ENCODE results near the gene PRR30.
"Not testable (repeated sequence)": the region's sequence is repeated elsewhere in the genome, so short reads cannot be mapped to it uniquely, and the experiment has no call there.

PRR30 gene

DNA sequence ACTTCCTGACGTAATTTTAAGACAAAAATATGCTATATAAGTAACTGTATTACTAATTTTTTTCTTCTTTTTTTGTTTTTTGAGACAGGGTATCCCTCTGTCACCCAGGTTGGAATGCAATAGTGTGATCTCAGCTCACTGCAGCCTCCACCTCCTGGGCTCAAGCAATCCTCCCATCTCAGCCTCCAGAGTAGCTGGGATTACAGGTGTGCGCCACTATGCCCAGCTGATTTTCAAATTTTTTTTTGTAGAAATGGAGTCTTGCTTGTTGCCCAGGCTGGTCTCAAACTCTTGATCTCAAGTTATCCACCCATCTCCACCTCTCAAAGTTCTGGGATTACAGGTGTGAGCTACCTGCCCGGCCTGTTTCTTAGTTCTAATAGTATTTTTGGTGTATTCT is 39.3 kb upstream of the PRR30 start:
- H3K27ac ChIP-seq (ENCODE audit: insufficient read depth in 1 of 2, low read depth in 1 of 2, low read length in 2 of 2, poor library complexity in 1 of 2, severe bottlenecking in 2 of 2), result no peak overlapping the region
- peaks cover 0 to 5% (median 0%) of the 10 kb centered on the region in 5 experiments for H3K27me3 ChIP-seq (replicated peaks in 2 of 5; ENCODE audit: control insufficient read depth in 4 of 5, insufficient read depth in 5 of 5, low read length in 4 of 5)
- peaks cover 0 to under 1% (median 0%) of the 10 kb centered on the region in 4 experiments for H3K4me1 ChIP-seq (ENCODE audit: control extremely low read depth in 1 of 4, control insufficient read depth in 4 of 4, insufficient read depth in 4 of 4, low read length in 3 of 4)
- H3K36me3 ChIP-seq (ENCODE audit: control insufficient read depth in 4 of 4, insufficient read depth in 4 of 4, low read length in 3 of 4), result no peaks in the 10 kb centered on the region
- ChIA-PET POLR2A (no interaction called here), CTCF (interaction anchor here (0.9 to 1.0 kb wide), 2 partner anchors 19 to 82 kb away, joined by 3 read pairs; no protein-coding TSS in a partner anchor)
- H3K4me3 ChIP-seq (ENCODE audit: control insufficient read depth in 1 of 7, extremely low read depth in 1 of 7, insufficient read depth in 4 of 7, low read depth in 2 of 7, low read length in 6 of 7), result no peak overlapping the region
- no peaks in the 10 kb centered on the region for H3K9me3 ChIP-seq (ENCODE audit: control extremely low read depth in 1 of 5, control insufficient read depth in 4 of 5, insufficient read depth in 2 of 5, low read depth in 1 of 5, low read length in 4 of 5)
- DNase-seq, result no peak
- no CpG with 5 or more reads among the region's 3 CpGs for WGBS (ENCODE audit: insufficient coverage)

DNA sequence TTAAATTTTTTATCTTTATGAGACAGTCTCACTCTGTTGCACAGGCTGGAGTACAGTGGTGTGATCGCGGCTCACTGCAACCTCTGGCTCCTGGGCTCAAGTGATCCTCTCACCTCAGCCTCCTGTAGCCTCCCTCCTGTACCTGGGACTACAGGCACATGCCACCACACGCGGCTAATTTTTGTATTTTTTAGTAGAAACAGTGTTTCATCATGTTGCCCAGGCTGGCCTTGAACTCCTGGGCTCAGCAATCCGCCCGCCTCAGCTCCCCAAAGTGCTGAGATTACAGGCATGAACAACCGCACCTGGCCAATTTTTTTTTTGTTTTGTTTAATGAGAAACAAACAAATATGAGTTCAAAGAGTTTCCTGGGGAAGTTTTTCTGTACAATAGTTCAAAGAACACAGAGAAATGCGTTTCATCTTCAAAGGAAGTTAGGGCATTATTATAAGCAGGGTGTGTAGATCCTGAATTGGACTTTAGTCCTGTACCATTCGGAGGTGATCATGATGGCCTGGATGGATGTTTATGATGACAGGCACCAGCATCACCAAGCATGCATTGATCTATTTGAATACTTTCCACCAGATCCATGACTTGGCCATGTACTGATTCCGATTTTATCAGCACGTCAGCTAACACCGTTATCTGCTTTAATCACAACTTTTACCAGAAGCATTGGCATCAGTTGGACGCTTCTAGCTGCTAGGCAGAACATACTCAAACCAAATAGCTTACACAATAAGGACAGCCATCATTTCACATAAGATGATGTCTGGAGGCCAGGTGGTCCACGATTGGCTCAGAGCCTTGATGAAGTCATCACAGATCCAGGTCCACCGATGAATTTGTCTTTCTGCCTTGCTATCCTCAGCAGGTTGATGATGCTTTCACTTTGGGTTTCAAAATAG is 38.5 kb upstream of the PRR30 start:
- Histone ChIP-seq H3K4me1 (ENCODE audit: control extremely low read depth in 1 of 4, control insufficient read depth in 4 of 4, insufficient read depth in 4 of 4, low read length in 3 of 4) (no peaks in the 10 kb centered on the region), H3K4me3 (ENCODE audit: control insufficient read depth in 1 of 7, extremely low read depth in 1 of 7, insufficient read depth in 4 of 7, low read depth in 2 of 7, low read length in 6 of 7) (no peak overlapping the region), H3K9me3 (ENCODE audit: control extremely low read depth in 1 of 5, control insufficient read depth in 4 of 5, insufficient read depth in 2 of 5, low read depth in 1 of 5, low read length in 4 of 5) (no peaks in the 10 kb centered on the region), H3K27ac (ENCODE audit: insufficient read depth in 1 of 2, low read depth in 1 of 2, low read length in 2 of 2, poor library complexity in 1 of 2, severe bottlenecking in 2 of 2) (no peak overlapping the region), H3K27me3 (replicated peaks in 2 of 5; ENCODE audit: control insufficient read depth in 4 of 5, insufficient read depth in 5 of 5, low read length in 4 of 5) (peaks cover 0 to 9% (median 0%) of the 10 kb centered on the region in 5 experiments), H3K36me3 (ENCODE audit: control insufficient read depth in 4 of 4, insufficient read depth in 4 of 4, low read length in 3 of 4) (no peaks in the 10 kb centered on the region)
- no peak for DNase-seq
- WGBS (ENCODE audit: insufficient coverage), result 88% methylated on average over 11 of the region's 15 CpGs
- POLR2A ChIA-PET, result no interaction called here
- CTCF ChIA-PET, result interaction anchor here (0.6 to 1.2 kb wide), 4 partner anchors 15 to 82 kb away, joined by 3 to 4 read pairs (median 3); no protein-coding TSS in a partner anchor

DNA sequence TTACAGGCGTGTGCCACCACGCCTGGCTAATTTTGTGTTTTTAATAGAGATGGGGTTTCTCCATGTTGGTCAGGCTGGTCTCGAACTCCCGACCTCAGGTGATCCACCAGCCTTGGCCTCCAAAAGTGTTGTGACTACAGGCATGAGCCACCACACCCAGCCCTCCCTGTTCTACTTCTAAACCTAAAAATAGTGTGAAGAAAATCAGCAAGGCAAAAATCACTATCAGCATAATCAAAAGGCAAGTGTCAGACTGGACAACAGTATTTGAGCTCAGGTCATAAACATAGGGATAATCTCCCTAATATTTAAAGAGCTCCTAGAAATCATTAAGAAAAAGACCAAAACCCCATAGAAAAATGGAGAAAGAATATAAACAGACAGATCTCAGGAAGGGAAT is 36.6 kb upstream of the PRR30 start:
- H3K27me3 ChIP-seq (replicated peaks in 2 of 5; ENCODE audit: control insufficient read depth in 4 of 5, insufficient read depth in 5 of 5, low read length in 4 of 5); H3K4me1 ChIP-seq (ENCODE audit: control extremely low read depth in 1 of 4, control insufficient read depth in 4 of 4, insufficient read depth in 4 of 4, low read length in 3 of 4); POLR2A ChIA-PET; H3K36me3 ChIP-seq (ENCODE audit: control insufficient read depth in 4 of 4, insufficient read depth in 4 of 4, low read length in 3 of 4); H3K9me3 ChIP-seq (ENCODE audit: control extremely low read depth in 1 of 5, control insufficient read depth in 4 of 5, insufficient read depth in 2 of 5, low read depth in 1 of 5, low read length in 4 of 5); DNase-seq; H3K4me3 ChIP-seq (ENCODE audit: control insufficient read depth in 1 of 7, extremely low read depth in 1 of 7, insufficient read depth in 4 of 7, low read depth in 2 of 7, low read length in 6 of 7); H3K27ac ChIP-seq (ENCODE audit: insufficient read depth in 1 of 2, low read depth in 1 of 2, low read length in 2 of 2, poor library complexity in 1 of 2, severe bottlenecking in 2 of 2): not testable (repeated sequence)
- CTCF ChIA-PET, result interaction anchor here (1.2 to 3.0 kb wide), 3 partner anchors 10 to 89 kb away, joined by 3 to 14 read pairs (median 8); no protein-coding TSS in a partner anchor
- WGBS (ENCODE audit: insufficient coverage), result 80% methylated on average over 2 of the region's 4 CpGs

GRCh38 chr2:27175330-27175729 is 36.1 kb upstream of the PRR30 start:
- H3K9me3 ChIP-seq (ENCODE audit: control extremely low read depth in 1 of 5, control insufficient read depth in 4 of 5, insufficient read depth in 2 of 5, low read depth in 1 of 5, low read length in 4 of 5), result no peaks in the 10 kb centered on the region
- no peak overlapping the region for H3K27ac ChIP-seq (ENCODE audit: insufficient read depth in 1 of 2, low read depth in 1 of 2, low read length in 2 of 2, poor library complexity in 1 of 2, severe bottlenecking in 2 of 2)
- H3K4me3 ChIP-seq (ENCODE audit: control insufficient read depth in 1 of 7, extremely low read depth in 1 of 7, insufficient read depth in 4 of 7, low read depth in 2 of 7, low read length in 6 of 7), result no peak overlapping the region
- ChIA-PET CTCF (interaction anchor here (1.2 to 3.0 kb wide), 3 partner anchors 9 to 90 kb away, joined by 3 to 14 read pairs (median 8); no protein-coding TSS in a partner anchor), POLR2A (no interaction called here)
- peaks cover 0 to 11% (median 0%) of the 10 kb centered on the region in 5 experiments for H3K27me3 ChIP-seq (replicated peaks in 2 of 5; ENCODE audit: control insufficient read depth in 4 of 5, insufficient read depth in 5 of 5, low read length in 4 of 5)
- H3K36me3 ChIP-seq (ENCODE audit: control insufficient read depth in 4 of 4, insufficient read depth in 4 of 4, low read length in 3 of 4), result no peaks in the 10 kb centered on the region
- peaks cover 0 to 2% (median 0%) of the 10 kb centered on the region in 4 experiments for H3K4me1 ChIP-seq (ENCODE audit: control extremely low read depth in 1 of 4, control insufficient read depth in 4 of 4, insufficient read depth in 4 of 4, low read length in 3 of 4)
- DNase-seq, result no peak
- 81% methylated on average over 2 of the region's 8 CpGs for WGBS (ENCODE audit: insufficient coverage)

GRCh38 chr2:27174638-27175037 is 35.4 kb upstream of the PRR30 start:
- Histone ChIP-seq H3K9me3 (ENCODE audit: control extremely low read depth in 1 of 5, control insufficient read depth in 4 of 5, insufficient read depth in 2 of 5, low read depth in 1 of 5, low read length in 4 of 5) (no peaks in the 10 kb centered on the region), H3K4me1 (ENCODE audit: control extremely low read depth in 1 of 4, control insufficient read depth in 4 of 4, insufficient read depth in 4 of 4, low read length in 3 of 4) (peaks cover 0 to 6% (median 2%) of the 10 kb centered on the region in 4 experiments), H3K27me3 (replicated peaks in 2 of 5; ENCODE audit: control insufficient read depth in 4 of 5, insufficient read depth in 5 of 5, low read length in 4 of 5) (peaks cover 0 to 11% (median 0%) of the 10 kb centered on the region in 5 experiments), H3K4me3 (ENCODE audit: control insufficient read depth in 1 of 7, extremely low read depth in 1 of 7, insufficient read depth in 4 of 7, low read depth in 2 of 7, low read length in 6 of 7) (no peak overlapping the region), H3K36me3 (ENCODE audit: control insufficient read depth in 4 of 4, insufficient read depth in 4 of 4, low read length in 3 of 4) (no peaks in the 10 kb centered on the region), H3K27ac (ENCODE audit: insufficient read depth in 1 of 2, low read depth in 1 of 2, low read length in 2 of 2, poor library complexity in 1 of 2, severe bottlenecking in 2 of 2) (no peak overlapping the region)
- CTCF ChIA-PET, result interaction anchor here (1.2 to 3.0 kb wide), 3 partner anchors 9 to 90 kb away, joined by 3 to 14 read pairs (median 8); no protein-coding TSS in a partner anchor
- no peak for DNase-seq
- POLR2A ChIA-PET, result interaction anchor here (0.6 kb wide), 1 partner anchor 101 kb away, joined by 3 read pairs; the partner anchor contains the start of gene DNAJC5G
- WGBS (ENCODE audit: insufficient coverage), result 96% methylated on average over 6 of the region's 6 CpGs

DNA sequence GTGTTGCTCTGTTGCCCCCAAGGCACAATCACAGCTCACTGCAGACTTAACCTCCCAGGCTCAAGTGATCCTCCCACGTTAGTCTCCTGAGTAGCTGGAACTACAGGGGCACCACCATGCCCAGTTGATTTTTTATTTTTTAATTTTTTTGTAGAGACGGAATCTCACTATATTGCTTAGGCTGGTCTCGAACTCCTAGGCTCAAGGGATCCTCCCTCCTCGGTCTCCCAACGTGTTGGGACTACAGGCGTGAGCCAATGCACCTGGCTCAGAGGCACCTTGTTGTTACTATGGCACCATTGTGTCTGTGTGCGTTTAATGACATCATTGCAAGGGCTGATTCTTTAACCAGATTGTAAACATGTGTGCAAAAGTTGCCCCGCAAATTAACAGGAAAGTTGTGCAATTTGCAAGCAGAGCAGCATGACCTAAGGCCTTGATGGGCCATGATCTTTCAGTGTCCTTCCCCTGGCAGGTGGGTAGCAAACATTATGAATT is 32.2 kb upstream of the PRR30 start:
- no peaks in the 10 kb centered on the region for H3K36me3 ChIP-seq (ENCODE audit: control insufficient read depth in 4 of 4, insufficient read depth in 4 of 4, low read length in 3 of 4)
- peaks cover 0 to 6% (median 2%) of the 10 kb centered on the region in 4 experiments for H3K4me1 ChIP-seq (ENCODE audit: control extremely low read depth in 1 of 4, control insufficient read depth in 4 of 4, insufficient read depth in 4 of 4, low read length in 3 of 4)
- CTCF ChIA-PET, result interaction anchor here (0.7 to 3.5 kb wide), 8 partner anchors 10 to 207 kb away, joined by 3 to 21 read pairs (median 4); partner anchors contain the start of gene PREB
- H3K9me3 ChIP-seq (ENCODE audit: control extremely low read depth in 1 of 5, control insufficient read depth in 4 of 5, insufficient read depth in 2 of 5, low read depth in 1 of 5, low read length in 4 of 5), result no peaks in the 10 kb centered on the region
- no peak overlapping the region for H3K4me3 ChIP-seq (ENCODE audit: control insufficient read depth in 1 of 7, extremely low read depth in 1 of 7, insufficient read depth in 4 of 7, low read depth in 2 of 7, low read length in 6 of 7)
- WGBS (ENCODE audit: insufficient coverage), result 89% methylated on average over 8 of the region's 8 CpGs
- H3K27me3 ChIP-seq (replicated peaks in 2 of 5; ENCODE audit: control insufficient read depth in 4 of 5, insufficient read depth in 5 of 5, low read length in 4 of 5), result peaks cover 0 to 9% (median 0%) of the 10 kb centered on the region in 5 experiments
- POLR2A ChIA-PET, result no interaction called here
- no peak overlapping the region for H3K27ac ChIP-seq (ENCODE audit: insufficient read depth in 1 of 2, low read depth in 1 of 2, low read length in 2 of 2, poor library complexity in 1 of 2, severe bottlenecking in 2 of 2)
- DNase-seq, result no peak
